Osteoblast (primary cell): Measurements from ENCODE around the gene GLT8D1. TPM values are rescaled to one million over a fixed set of nuclear protein-coding genes. Genes with fewer than 3 reads are reported as not detected.
A peak's percentile ranks its signal among the peaks of the same experiment; 100 is the strongest.

Source experiments
- DNase-seq: peaks from one replicate; pipeline ENCODE4 v3.0.0; 2011; ENCODE audit warnings: low spot score, mixed read lengths; ENCODE audit not compliant: insufficient read length; ENCODE audit errors: missing footprints
- H2AFZ ChIP-seq: 2 replicates; pipeline ENCODE4 v1.6.0; 2011; ENCODE audit warnings: mild to moderate bottlenecking, low read length
- H3K27ac ChIP-seq: 2 replicates; pipeline ENCODE4 v1.5.1; 2011; ENCODE audit warnings: mild to moderate bottlenecking, low read depth, low read length, moderate library complexity
- H3K27me3 ChIP-seq: 2 replicates; pipeline ENCODE4 v1.6.0; 2012; ENCODE audit warnings: mild to moderate bottlenecking, control low read depth, inconsistent platforms, low read length, moderate library complexity; ENCODE audit not compliant: insufficient read depth
- H3K36me3 ChIP-seq: 2 replicates; pipeline ENCODE4 v1.5.1; 2011; ENCODE audit warnings: mild to moderate bottlenecking, low read length, control low read depth, moderate library complexity; ENCODE audit not compliant: insufficient read depth
- H3K4me1 ChIP-seq: 2 replicates; pipeline ENCODE4 v1.5.1; 2011; ENCODE audit warnings: mild to moderate bottlenecking, low read length, control low read depth, moderate library complexity; ENCODE audit not compliant: insufficient read depth
- H3K4me2 ChIP-seq: 2 replicates; pipeline ENCODE4 v1.6.0; 2011; ENCODE audit warnings: mild to moderate bottlenecking, low read length; ENCODE audit not compliant: insufficient read depth
- H3K4me3 ChIP-seq: fragments of 200-600 bp; sonication (generic); 3 replicates; pipeline ENCODE4 v1.5.1; 2012; ENCODE audit warnings: mild to moderate bottlenecking, low read length, inconsistent platforms; ENCODE audit not compliant: insufficient read depth
- H3K79me2 ChIP-seq: 2 replicates; pipeline ENCODE4 v1.6.0; 2012; ENCODE audit warnings: mild to moderate bottlenecking, low read length, control low read depth, inconsistent platforms; ENCODE audit not compliant: insufficient read depth
- H3K9me3 ChIP-seq: 2 replicates; pipeline ENCODE4 v1.5.1; 2011; ENCODE audit warnings: low read depth, low read length, control low read depth
- H4K20me1 ChIP-seq: 2 replicates; pipeline ENCODE4 v1.6.0; 2012; ENCODE audit warnings: mild to moderate bottlenecking, low read length, control low read depth; ENCODE audit not compliant: insufficient read depth
- CTCF ChIP-seq: IDR thresholded peaks from 2 replicates; pipeline ENCODE4 v1.5.1; 2011; ENCODE audit warnings: mild to moderate bottlenecking, low read depth, low read length, moderate library complexity; ENCODE audit errors: extremely low read depth
- total RNA-seq: library from RNA; depleted of rRNA; stranded (reverse); fragments of >200 nt; gene quantifications from 2 replicates; pipeline ENCODE4 v1.2.3, GENCODE V29; 2012

The GLT8D1 gene
- total RNA-seq = 98.8 and 103 TPM in 2 replicates

GRCh38 chr3:52705688-52706686 lies at the start of gene GLT8D1, which contains the start of gene SPCS1:
Gene GLT8D1, minus strand, starts transcription at chr3:52705791. Its CDS starts 5,331 bp downstream, at chr3:52700460.
Gene SPCS1, plus strand, starts transcription at chr3:52706106. Its CDS starts 141 bp downstream, at chr3:52706247.
- Histone ChIP-seq H4K20me1 (peaks cover 2% of the 10 kb centered on the region), H3K9me3 (no peaks in the 10 kb centered on the region), H3K36me3 (peaks cover 16% of the 10 kb centered on the region), H3K4me1 (peaks cover 23% of the 10 kb centered on the region), H3K4me2 (peak within 1 kb of the TSS; percentile 100), H3K79me2 (peaks cover 68% of the 10 kb centered on the region), H3K27ac (peak within 1 kb of the TSS; percentile 90), H2AFZ (peak within 1 kb of the TSS; percentile 95), H3K27me3 (no peaks in the 10 kb centered on the region), H3K4me3 (peak within 1 kb of the TSS; percentile 90)
- no peak for TF ChIP-seq CTCF
- DNase-seq = peak; percentile 98

GRCh38 chr3:52754373-52754772 lies 48.8 kb upstream of the GLT8D1 start:
- no peak overlapping the region for H3K27ac ChIP-seq
- TF ChIP-seq CTCF = no peak
- H4K20me1 ChIP-seq = peaks cover 6% of the 10 kb centered on the region
- H3K4me1 ChIP-seq = peaks cover 6% of the 10 kb centered on the region
- DNase-seq = no peak
- no peak overlapping the region for H3K4me2 ChIP-seq
- H3K79me2 ChIP-seq = no peaks in the 10 kb centered on the region
- no peak overlapping the region for H3K4me3 ChIP-seq
- H3K36me3 ChIP-seq = peaks cover 40% of the 10 kb centered on the region
- no peak overlapping the region for H2AFZ ChIP-seq
- no peaks in the 10 kb centered on the region for H3K9me3 ChIP-seq
- H3K27me3 ChIP-seq = no peaks in the 10 kb centered on the region

- Histone ChIP-seq H3K27me3 (no peaks in the 10 kb centered on the region), H3K4me1 (peaks cover 6% of the 10 kb centered on the region), H3K79me2 (no peaks in the 10 kb centered on the region), H3K4me2 (no peak overlapping the region), H3K27ac (no peak overlapping the region), H3K36me3 (peaks cover 36% of the 10 kb centered on the region), H4K20me1 (peaks cover 6% of the 10 kb centered on the region), H3K4me3 (no peak overlapping the region), H2AFZ (no peak overlapping the region), H3K9me3 (no peaks in the 10 kb centered on the region)
- no peak for TF ChIP-seq CTCF
- DNase-seq = no peak
These were observed 46.6 kb upstream of the GLT8D1 start for GRCh38 chr3:52752045-52752660.

- no peaks in the 10 kb centered on the region for H3K4me1 ChIP-seq
- no peaks in the 10 kb centered on the region for H4K20me1 ChIP-seq
- no peaks in the 10 kb centered on the region for H3K79me2 ChIP-seq
- H3K27me3 ChIP-seq = no peaks in the 10 kb centered on the region
- no peaks in the 10 kb centered on the region for H3K9me3 ChIP-seq
- H3K27ac ChIP-seq = no peak overlapping the region
- peaks cover 44% of the 10 kb centered on the region for H3K36me3 ChIP-seq
- no peak for TF ChIP-seq CTCF
- no peak overlapping the region for H3K4me3 ChIP-seq
- no peak overlapping the region for H2AFZ ChIP-seq
- DNase-seq = no peak
- H3K4me2 ChIP-seq = no peak overlapping the region
These were observed 38.1 kb upstream of the GLT8D1 start for GRCh38 chr3:52743721-52744120.
